22Rv1 (cell line): ENCODE results near the gene DNM2.

Source experiments
- CTCF ChIP-seq: fragments of 450-650 bp; IDR thresholded peaks from 2 replicates; pipeline ENCODE4 v1.5.1; 2017; ENCODE audit warnings: mild to moderate bottlenecking
- ZFX ChIP-seq: fragments of 450-650 bp; IDR thresholded peaks from 2 replicates; pipeline ENCODE4 v1.6.1; 2017; ENCODE audit warnings: antibody characterized with exemption, borderline replicate concordance

DNA sequence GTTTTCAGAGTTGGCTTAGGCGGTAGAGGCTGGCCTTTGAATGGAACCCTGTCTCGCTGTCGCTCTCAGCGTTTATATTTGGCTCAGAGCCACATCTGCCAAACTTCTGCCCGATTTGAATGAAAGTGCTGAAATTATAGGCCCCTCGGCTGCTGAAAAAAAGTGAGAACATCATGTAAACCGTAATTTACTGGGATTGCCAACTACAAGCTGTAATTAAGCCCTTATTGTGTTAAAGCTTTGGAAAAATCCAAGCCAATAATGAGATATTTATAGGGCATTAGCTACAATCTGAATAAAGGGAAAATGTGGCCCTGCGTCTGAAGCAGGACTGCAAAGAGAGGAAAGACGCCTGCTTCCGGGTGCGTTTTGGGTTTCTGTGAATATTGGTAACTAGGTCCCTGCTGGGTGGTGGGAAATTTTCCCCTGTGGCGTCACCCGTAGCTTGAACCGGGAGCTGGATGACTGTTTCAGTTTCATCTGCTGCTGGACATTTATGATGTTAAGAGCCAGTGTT, 9.9 kb downstream of the DNM2 start:
- no peak for TF ChIP-seq CTCF
- TF ChIP-seq ZFX = no peak
